Stimulated activated CD8-positive, alpha-beta memory T cell treated with anti-CD3 and anti-CD28 coated beads, Interleukin-4, amount 100 ng/mL, for 48 hours (primary cell): ENCODE data around the gene SLC17A7.
"Not testable (repeated sequence)": the region's sequence is repeated elsewhere in the genome, so short reads cannot be mapped to it uniquely, and the experiment has no call there.

Source experiments
- DNase-seq: peaks from one replicate; pipeline ENCODE4 v3.0.0-alpha.2; 2020

Gene SLC17A7

GRCh38 chr19:49441210-49441959 is at the start of gene SLC17A7:
Gene SLC17A7 (minus strand): TSS chr19:49441527. CDS start chr19:49441379, 148 bp downstream.
- DNase-seq: peak; percentile 70

- DNase-seq: peak; percentile 43
These were observed 49.1 kb upstream of the SLC17A7 start for GRCh38 chr19:49490287-49491029.

- peak; percentile 64 for DNase-seq
These were observed 48.4 kb upstream of the SLC17A7 start for GRCh38 chr19:49489601-49490167.

- DNase-seq: peak; percentile 46
These were observed 47.7 kb upstream of the SLC17A7 start for GRCh38 chr19:49488863-49489537.

DNA sequence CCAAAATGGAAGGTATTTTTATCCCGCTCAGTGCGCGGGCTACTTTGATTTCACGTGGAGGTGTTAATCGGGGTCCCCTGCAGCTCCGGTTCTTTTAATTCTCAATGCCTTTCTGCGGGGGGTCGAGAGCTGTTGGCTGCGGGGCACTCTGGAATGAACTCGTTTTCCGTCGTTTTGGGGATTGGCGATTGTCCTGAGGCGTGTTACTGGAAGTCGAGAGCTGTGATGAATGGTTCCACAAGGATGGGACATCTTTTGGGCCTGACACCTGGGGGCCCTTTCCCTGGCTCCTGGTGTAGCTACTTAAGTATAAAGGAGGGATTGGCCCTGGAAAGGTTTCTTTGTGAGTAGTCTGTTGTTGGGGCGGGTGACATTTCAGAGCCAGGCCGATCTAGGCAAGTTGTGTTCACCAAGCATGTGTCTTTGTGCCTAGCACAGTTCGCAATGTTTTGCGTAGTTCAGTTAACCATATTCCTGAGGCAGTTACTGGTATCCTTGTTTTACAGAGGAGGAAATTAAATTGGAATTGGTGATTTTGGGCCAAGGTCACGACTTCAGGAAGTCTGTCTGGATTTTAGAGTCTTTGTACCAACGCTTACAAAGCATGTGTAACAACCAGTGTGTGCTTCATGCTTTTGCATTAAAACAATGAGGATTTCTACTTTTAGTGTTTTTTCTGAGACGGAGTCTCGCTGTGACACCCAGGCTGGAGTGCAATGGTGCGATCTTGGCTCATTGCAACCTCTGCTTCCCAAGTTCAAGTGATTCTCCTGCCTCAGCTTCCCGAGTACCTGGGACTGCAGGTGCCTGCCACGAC is 46.9 kb upstream of the SLC17A7 start:
- DNase-seq: peak; percentile 61

- peak; percentile 100 for DNase-seq
These were observed 46.1 kb upstream of the SLC17A7 start, which contains the start of gene RPL13A for GRCh38 chr19:49487277-49488045. Gene RPL13A (plus strand): TSS chr19:49487608. CDS start chr19:49487630, 22 bp downstream.

DNA sequence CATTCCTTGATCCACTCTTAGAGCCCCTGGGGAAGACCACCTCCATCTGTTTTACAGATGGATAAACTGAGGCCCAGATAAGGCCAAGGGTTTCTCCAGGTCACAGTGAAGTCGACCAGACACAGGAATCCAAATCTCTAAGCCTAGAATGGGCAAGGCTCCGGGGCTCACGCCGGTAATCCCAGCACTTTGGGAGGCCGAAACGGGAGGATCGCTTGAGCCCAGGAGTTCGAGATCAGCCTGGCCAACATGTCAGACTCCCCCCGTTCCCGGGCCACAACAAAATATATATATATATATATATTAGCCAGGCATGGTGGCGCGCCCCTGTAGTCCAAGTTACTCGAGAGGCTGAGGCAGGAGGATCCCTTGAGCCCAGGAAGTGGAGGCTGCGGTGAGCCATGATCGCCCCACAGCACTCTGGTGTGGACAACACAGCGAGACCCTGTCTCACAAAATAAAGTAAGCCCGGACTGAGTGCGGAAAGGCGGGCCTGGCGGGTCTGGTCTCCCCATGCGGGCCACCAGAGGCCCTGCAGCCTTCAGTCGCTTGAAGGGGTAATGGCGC is 45.5 kb upstream of the SLC17A7 start:
- no peak for DNase-seq

DNA sequence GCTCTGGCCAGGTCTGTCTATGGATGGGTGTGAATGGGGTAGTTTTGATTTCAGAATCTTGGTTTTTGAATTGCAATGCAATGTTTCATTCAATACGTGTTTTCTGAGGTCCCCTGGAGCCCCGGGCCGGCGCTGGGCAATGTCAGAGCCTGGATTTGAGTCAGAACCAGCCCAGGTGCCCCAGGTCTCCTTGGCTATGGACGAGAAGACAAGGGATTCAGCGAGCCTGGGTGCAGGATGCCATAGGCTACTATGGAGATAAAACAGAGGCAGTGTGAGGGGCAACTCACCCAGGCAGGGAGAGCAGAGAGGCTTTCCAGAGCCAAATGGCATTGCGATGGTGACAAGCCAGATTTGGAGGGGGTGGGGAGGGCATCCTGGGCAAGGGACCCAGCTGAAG is 44.9 kb upstream of the SLC17A7 start:
- DNase-seq: no peak

- no peak for DNase-seq
These were observed 39.8 kb upstream of the SLC17A7 start for GRCh38 chr19:49481020-49481683.

DNA sequence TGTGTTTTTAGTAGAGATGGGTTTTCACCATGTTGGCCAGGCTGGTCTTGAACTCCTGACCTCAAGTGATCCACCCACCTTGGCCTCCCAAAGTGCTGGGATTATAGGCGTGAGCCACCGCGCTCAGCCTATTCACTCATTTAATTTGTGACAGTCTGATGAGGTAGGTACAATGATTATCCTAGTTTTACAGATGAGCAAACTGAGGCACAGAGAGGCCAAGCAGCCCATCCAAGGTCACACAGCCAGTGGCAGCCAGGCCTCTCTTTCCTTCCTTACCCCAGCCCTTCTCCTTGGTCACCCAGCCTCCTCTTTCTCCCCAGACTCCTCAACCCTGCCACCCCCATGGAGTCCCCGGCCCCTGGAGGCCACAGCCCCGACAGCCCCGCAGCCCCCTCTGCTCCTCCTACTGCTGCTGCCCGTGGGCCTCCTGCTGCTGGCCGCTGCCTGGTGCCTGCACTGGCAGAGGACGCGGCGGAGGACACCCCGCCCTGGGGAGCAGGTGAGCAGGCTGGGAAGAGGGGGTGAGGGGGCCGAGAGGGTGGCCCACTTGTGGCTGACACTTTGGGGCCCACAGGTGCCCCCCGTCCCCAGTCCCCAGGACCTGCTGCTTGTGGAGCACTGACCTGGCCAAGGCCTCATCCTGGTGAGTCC is 38.8 kb upstream of the SLC17A7 start:
- DNase-seq: no peak

DNA sequence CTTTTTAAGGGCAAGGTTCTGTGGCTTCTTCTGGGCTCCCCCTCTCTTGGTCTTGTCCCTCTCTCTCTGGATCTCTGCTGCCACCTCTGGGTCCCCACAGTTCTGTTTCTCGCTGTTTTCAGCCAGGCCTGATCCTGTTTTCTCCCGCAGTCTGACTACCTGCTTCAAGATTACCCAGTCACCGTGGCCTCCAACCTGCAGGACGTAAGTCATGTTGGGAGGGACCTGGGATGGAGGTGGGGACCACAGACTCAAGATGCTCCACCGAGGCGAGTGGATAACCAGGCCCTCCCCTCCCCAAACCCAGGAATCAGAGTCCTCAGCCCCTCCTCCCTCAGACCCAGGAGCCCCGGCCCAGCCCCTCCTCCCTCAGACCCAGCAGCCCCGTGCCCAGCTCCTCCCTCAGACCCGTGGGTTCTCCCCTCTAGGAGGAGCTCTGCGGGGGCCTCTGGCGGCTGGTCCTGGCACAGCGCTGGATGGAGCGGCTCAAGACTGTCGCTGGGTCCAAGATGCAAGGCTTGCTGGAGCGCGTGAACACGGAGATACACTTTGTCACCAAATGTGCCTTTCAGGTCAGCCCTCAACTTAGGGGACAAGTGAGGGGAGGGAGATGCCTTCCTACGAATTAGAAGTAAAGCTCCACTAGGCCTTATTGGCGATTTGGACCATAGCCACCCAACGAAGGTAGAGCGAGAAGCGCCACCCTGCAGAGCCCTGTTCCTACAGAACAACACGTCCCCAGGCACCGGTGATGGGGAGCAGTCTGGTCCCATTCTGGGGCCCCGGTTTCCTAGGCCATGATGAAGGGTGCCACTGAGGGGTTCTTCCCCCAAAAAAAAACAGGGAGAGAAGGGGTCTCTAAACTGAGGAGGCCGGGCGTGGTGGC is 34.9 kb upstream of the SLC17A7 start:
- peak; percentile 89 for DNase-seq

GRCh38 chr19:49475191-49475917 is 34.0 kb upstream of the SLC17A7 start:
- peak; percentile 45 for DNase-seq

- DNase-seq: no peak
These were observed 33.2 kb upstream of the SLC17A7 start for GRCh38 chr19:49474542-49474924.

DNA sequence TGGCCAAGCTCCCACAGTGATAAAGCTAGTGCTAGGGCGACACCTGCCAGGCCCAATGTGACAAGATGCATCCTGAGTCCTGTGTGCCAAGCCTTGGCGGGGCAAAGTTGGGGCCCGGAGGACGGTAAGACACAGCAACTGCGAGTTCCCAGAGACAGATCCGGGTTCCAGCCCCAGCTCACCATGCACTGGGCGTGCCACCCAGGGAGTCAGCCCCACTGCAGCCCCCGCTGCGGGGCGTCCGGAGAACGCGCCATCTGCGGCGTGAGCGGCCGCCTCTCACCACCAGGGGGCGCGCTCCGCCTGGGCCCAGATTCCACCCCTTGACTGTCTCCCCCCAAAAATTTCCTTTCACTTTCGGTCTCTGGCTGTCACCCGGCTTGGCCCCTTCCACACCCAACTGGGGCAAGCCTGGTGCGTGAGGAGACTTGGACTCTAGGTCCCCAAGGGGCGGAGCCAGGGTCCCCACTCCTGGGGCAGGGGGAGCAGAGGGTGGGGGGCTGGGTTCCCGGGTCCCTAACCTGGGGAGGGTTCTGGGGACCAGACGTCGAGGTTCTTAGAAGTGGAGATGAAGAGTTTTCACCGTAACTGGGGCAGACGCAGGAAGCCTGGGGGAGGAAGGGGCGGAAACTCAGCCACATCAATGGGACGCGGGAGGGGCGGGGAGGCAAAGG is 32.7 kb upstream of the SLC17A7 start, which contains the start of gene FLT3LG:
Gene FLT3LG, plus strand, starts transcription at position 348 of the 674 bp plus-strand sequence. CDS start 425 bp downstream, outside the sequence.
- DNase-seq: peak; percentile 92

- DNase-seq: not testable (repeated sequence)
These were observed 32.2 kb upstream of the SLC17A7 start for GRCh38 chr19:49473501-49473867.

DNA sequence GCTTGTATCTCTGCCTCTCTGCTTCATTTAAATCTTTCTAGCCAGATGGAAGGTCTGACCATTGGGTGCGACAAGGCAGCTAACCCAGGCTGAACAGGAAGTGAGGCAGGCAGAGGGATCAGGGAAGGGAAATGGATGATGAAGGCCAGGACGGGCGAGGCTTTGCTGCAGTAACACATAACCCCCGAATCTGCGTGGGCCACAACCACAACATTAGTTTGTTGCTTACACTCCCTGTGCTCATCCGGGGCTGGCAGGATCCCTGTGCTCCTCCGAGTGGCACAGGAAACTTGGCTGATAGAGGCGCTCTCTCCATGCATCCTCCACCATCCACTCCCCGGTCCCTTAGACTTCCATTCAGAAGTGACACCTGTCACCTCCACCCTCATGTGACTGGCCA is 31.6 kb upstream of the SLC17A7 start:
- peak; percentile 40 for DNase-seq

DNA sequence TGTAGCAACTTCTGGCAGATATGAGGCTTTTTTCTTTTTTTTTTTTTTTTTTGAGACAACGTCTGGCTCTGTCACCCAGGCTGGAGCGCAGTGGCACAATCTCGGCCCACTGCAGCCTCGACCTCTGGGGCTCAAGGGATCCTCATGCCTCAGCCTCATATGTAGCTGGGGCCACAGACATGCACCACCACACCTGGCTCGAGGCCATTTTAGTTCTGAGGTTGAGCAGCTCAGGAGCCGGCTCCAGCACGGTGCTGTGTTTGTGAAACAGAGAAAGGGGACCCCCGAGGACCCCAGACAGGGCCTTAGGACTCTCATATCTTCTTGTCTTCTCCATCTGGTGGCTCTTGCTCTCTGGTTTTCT is 29.3 kb upstream of the SLC17A7 start:
- DNase-seq: no peak
